Endothelial cell of umbilical vein (primary cell): ENCODE results near the gene LTBP1. TPM values are rescaled to one million over a fixed set of nuclear protein-coding genes. Genes with fewer than 3 reads are reported as not detected.

Source experiments
- BruUV-seq: library from RNA; stranded (reverse); fragments of 400-500 nt; replicated peaks from 2 replicates; lab custom pipeline; 2021; lab: Mats Ljungman, UMichigan
- CTCF ChIA-PET: fragments of 300-600, 350-600 bp; sonication (Branson Sonifier 250); formaldehyde crosslinking; loops from one replicate; lab custom pipeline; 2021; ENCODE audit warnings: antibody characterized with exemption, inconsistent platforms; lab: Charles Lee
- POLR2A ChIA-PET: fragments of 300-600, 350-600 bp; sonication (Branson Sonifier 250); formaldehyde crosslinking; loops from one replicate; lab custom pipeline; 2021; ENCODE audit warnings: antibody characterized with exemption, inconsistent platforms; lab: Charles Lee
- DNase-seq: peaks from one replicate; pipeline ENCODE4 v3.0.0-alpha.2; 2011; ENCODE audit warnings: low read depth, low spot score
- FAIRE-seq: peaks from 2 replicates; lab custom pipeline; 2011; peaks lifted over from hg19 to GRCh38; lab: Jason Lieb, UNC
- H2AFZ ChIP-seq: 2 replicates; pipeline ENCODE4 v1.6.0; 2012; ENCODE audit warnings: low read depth, low read length, control low read depth, inconsistent platforms
- H3K27ac ChIP-seq: 2 replicates; pipeline ENCODE4 v1.5.1; 2011; ENCODE audit warnings: low read depth, mild to moderate bottlenecking, control low read depth, low read length, moderate library complexity; ENCODE audit not compliant: insufficient read depth
- H3K27me3 ChIP-seq, 2 experiments: 2 replicates each; pipeline versions ENCODE4 v1.6.0 to v1.6.1; 2011; ENCODE audit warnings: low read length in 2 of 2, mixed read lengths in 1 of 2; ENCODE audit not compliant: control insufficient read depth in 2 of 2, insufficient read depth in 2 of 2
- H3K36me3 ChIP-seq, 2 experiments: 2 replicates in 1 of 2; 3 replicates in 1 of 2; pipeline ENCODE4 v1.5.1; 2011; ENCODE audit warnings: low read length in 2 of 2, mild to moderate bottlenecking in 1 of 2, moderate library complexity in 1 of 2; ENCODE audit not compliant: control insufficient read depth in 2 of 2, insufficient read depth in 2 of 2; ENCODE audit errors: extremely low read depth in 1 of 2
- H3K4me1 ChIP-seq: 3 replicates; pipeline ENCODE4 v1.5.1; 2011; ENCODE audit warnings: mild to moderate bottlenecking, low read length; ENCODE audit not compliant: control insufficient read depth, insufficient read depth; ENCODE audit errors: extremely low read depth
- H3K4me2 ChIP-seq: 2 replicates; pipeline ENCODE4 v1.6.1; 2011; ENCODE audit warnings: low read length, control low read depth, mixed read lengths; ENCODE audit not compliant: insufficient read depth
- H3K4me3 ChIP-seq, 3 experiments: fragments of 200-600 bp in 1 of 3; sonication (generic), shearing (Covaris generic) in 1 of 3; replicated peaks in 1 of 3; 2 replicates each; pipeline ENCODE4 v1.5.1; 2011 to 2016; ENCODE audit warnings: control low read depth in 3 of 3, low read length in 3 of 3, mild to moderate bottlenecking in 2 of 3, inconsistent platforms in 1 of 3, low read depth in 1 of 3, moderate library complexity in 1 of 3; ENCODE audit not compliant: insufficient read depth in 1 of 3
- H3K79me2 ChIP-seq: 2 replicates; pipeline ENCODE4 v1.6.0; 2012; ENCODE audit warnings: low read length, inconsistent platforms; ENCODE audit not compliant: control insufficient read depth, insufficient read depth
- H3K9ac ChIP-seq: replicated peaks from 2 replicates; pipeline ENCODE3; 2011; ENCODE audit warnings: low read length, control low read depth; ENCODE audit not compliant: insufficient read depth; ENCODE audit errors: extremely low read depth
- H3K9me1 ChIP-seq: replicated peaks from 3 replicates; pipeline ENCODE4 v1.6.0; 2011; ENCODE audit warnings: mild to moderate bottlenecking, low read length; ENCODE audit not compliant: control insufficient read depth, insufficient read depth; ENCODE audit errors: extremely low read depth
- H3K9me3 ChIP-seq: replicated peaks from 2 replicates; pipeline ENCODE4 v1.5.1; 2012; ENCODE audit warnings: low read length, inconsistent platforms; ENCODE audit not compliant: control insufficient read depth, insufficient read depth
- H4K20me1 ChIP-seq: replicated peaks from 2 replicates; pipeline ENCODE3; 2011; ENCODE audit warnings: mild to moderate bottlenecking, low read length; ENCODE audit not compliant: control insufficient read depth, insufficient read depth; ENCODE audit errors: extremely low read depth
- EZH2 ChIP-seq: IDR thresholded peaks from 2 replicates; pipeline ENCODE4 v1.6.1; 2012; ENCODE audit warnings: borderline replicate concordance, low read depth, mild to moderate bottlenecking, moderate library complexity, low read length, inconsistent platforms; ENCODE audit not compliant: severe bottlenecking
- FOS ChIP-seq: IDR thresholded peaks from 2 replicates; pipeline ENCODE4 v1.6.1; 2011; ENCODE audit warnings: mild to moderate bottlenecking, low read length, moderate library complexity, borderline replicate concordance; ENCODE audit not compliant: insufficient read depth
- GATA2 ChIP-seq: IDR thresholded peaks from 2 replicates; pipeline ENCODE4 v1.7.0; 2011; ENCODE audit warnings: low read depth, mild to moderate bottlenecking, moderate library complexity, mixed read lengths, low read length; ENCODE audit not compliant: insufficient read length, insufficient read depth
- JUN ChIP-seq: IDR thresholded peaks from 2 replicates; pipeline ENCODE4 v1.6.1; 2011; ENCODE audit warnings: borderline replicate concordance, low read depth; ENCODE audit not compliant: insufficient read length, insufficient read depth
- MAX ChIP-seq: IDR thresholded peaks from 2 replicates; pipeline ENCODE4 v1.6.1; 2011; ENCODE audit not compliant: insufficient read depth, insufficient read length
- MYC ChIP-seq: IDR thresholded peaks from one replicate; pipeline ENCODE4 v1.6.1; 2011; ENCODE audit warnings: mild to moderate bottlenecking, low read depth, low read length
- POLR2A ChIP-seq: IDR thresholded peaks from 2 replicates; pipeline ENCODE4 v1.6.1; 2012; ENCODE audit warnings: low read depth, mild to moderate bottlenecking, control low read depth, low read length
- POLR2AphosphoS5 ChIP-seq: IDR thresholded peaks from 2 replicates; pipeline ENCODE4 v1.6.1; 2012; ENCODE audit warnings: low read depth, mild to moderate bottlenecking, control low read depth, low read length, moderate library complexity; ENCODE audit not compliant: insufficient read depth
- dilution Hi-C: fragments of 300-500 bp; cut with MboI; formaldehyde crosslinking; loops from one replicate; pipeline ENCODE4 v1.15.0; 2019; ENCODE audit warnings: low sequenced_read_pairs; ENCODE audit not compliant: extremely low pct_ligation_motif_present
- intact Hi-C: fragments of 100-400 bp; cut with micrococcal nuclease; formaldehyde crosslinking; loops from one replicate; pipeline ENCODE4 v1.10.0; 2022
- polyA plus RNA-seq, 4 experiments: library from polyadenylated mRNA; depleted of rRNA in 3 of 4; stranded (reverse) in 3 of 4; unstranded in 1 of 4; fragments of >200 nt; gene quantifications; 2 replicates each; pipeline versions ENCODE4 v1.2.1 to v1.2.3, GENCODE V29; 2011 to 2012; ENCODE audit warnings: missing spikeins in 1 of 4
- total RNA-seq: library from RNA; stranded (reverse); gene quantifications from 2 replicates; pipeline ENCODE4 v1.2.3, GENCODE V29; 2021
- TF ChIP-seq, protein P1 (sequence below), 2 donors: IDR thresholded peaks; 1 replicate in 1 of 2; 2 replicates in 1 of 2; pipeline ENCODE4 v1.5.1; 2011; ENCODE audit warnings: low read length in 2 of 2, mild to moderate bottlenecking in 2 of 2, moderate library complexity in 2 of 2, control low read depth in 1 of 2, inconsistent platforms in 1 of 2, low read depth in 1 of 2; ENCODE audit not compliant: insufficient read depth in 1 of 2; ENCODE audit errors: extremely low read depth in 1 of 2

The LTBP1 gene
- total and polyA plus RNA-seq, 2 donors (not counting 3 experiments of a cell fraction or from before 2014, with no cell fraction given), result 57.4 to 68.2 TPM

DNA sequence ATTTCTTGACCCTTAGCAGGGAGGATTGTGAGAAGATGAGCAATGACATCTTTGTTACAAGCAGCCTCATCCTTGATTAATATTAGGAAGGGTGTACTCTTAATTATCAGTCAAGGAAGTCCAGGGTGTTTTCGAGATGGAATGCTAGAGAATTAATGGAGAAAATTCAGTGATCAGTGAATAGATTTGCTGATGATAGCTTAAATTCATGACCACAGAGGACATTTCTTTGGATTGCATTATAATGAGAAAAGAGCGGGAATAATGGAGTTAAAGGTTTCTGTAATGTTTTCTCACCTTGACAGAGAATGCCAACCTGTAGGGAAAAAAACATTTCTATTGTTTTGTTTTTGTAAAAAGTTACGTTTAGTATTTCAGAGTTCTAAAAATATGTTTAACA is 249.9 kb downstream of the LTBP1 start:
- no peak overlapping the region for H3K4me3 ChIP-seq
- no peak overlapping the region for H2AFZ ChIP-seq
- POLR2A ChIA-PET, result no interaction called here
- H3K36me3 ChIP-seq, result no peaks in the 10 kb centered on the region
- H3K27me3 ChIP-seq, result no peaks in the 10 kb centered on the region
- CTCF ChIA-PET, result no interaction called here
- H3K27ac ChIP-seq, result no peak overlapping the region
- H3K9me1 ChIP-seq, result no peaks in the 10 kb centered on the region
- no peak for FAIRE-seq
- BruUV-seq, result no TSS peak
- no peak overlapping the region for H3K4me2 ChIP-seq
- no peak overlapping the region for H3K9ac ChIP-seq
- no peaks in the 10 kb centered on the region for H3K4me1 ChIP-seq
- no peaks in the 10 kb centered on the region for H4K20me1 ChIP-seq
- no peaks in the 10 kb centered on the region for H3K79me2 ChIP-seq
- intact Hi-C loops, result no loop called here
- H3K9me3 ChIP-seq, result no peaks in the 10 kb centered on the region
- dilution Hi-C loops, result no loop called here
- DNase-seq, result no peak
- no peak for TF ChIP-seq MYC
- TF ChIP-seq MAX, result no peak
- TF ChIP-seq POLR2A, result no peak
- TF ChIP-seq JUN, result no peak
- TF ChIP-seq, protein P1, sequence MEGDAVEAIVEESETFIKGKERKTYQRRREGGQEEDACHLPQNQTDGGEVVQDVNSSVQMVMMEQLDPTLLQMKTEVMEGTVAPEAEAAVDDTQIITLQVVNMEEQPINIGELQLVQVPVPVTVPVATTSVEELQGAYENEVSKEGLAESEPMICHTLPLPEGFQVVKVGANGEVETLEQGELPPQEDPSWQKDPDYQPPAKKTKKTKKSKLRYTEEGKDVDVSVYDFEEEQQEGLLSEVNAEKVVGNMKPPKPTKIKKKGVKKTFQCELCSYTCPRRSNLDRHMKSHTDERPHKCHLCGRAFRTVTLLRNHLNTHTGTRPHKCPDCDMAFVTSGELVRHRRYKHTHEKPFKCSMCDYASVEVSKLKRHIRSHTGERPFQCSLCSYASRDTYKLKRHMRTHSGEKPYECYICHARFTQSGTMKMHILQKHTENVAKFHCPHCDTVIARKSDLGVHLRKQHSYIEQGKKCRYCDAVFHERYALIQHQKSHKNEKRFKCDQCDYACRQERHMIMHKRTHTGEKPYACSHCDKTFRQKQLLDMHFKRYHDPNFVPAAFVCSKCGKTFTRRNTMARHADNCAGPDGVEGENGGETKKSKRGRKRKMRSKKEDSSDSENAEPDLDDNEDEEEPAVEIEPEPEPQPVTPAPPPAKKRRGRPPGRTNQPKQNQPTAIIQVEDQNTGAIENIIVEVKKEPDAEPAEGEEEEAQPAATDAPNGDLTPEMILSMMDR (IDR thresholded peaks at IDR 0.05; ENCODE audit: extremely low read depth in 1 of 2, insufficient read depth in 1 of 2, low read depth in 1 of 2, low read length in 2 of 2), result no peak
- TF ChIP-seq GATA2, result no peak
- no peak for TF ChIP-seq POLR2AphosphoS5
- TF ChIP-seq FOS, result no peak
- TF ChIP-seq EZH2, result no peak
